ENCODE measurements around the gene METTL27. TPM values are rescaled to one million over a fixed set of nuclear protein-coding genes. Genes with fewer than 3 reads are reported as not detected.

Gene METTL27
- total and polyA plus RNA-seq, 9 of the 15 experiments (the other 6 are each of a cell fraction or from before 2014, with no cell fraction given) = 0.08 to 0.82 (median 0.33) TPM; not detected in 4

GRCh38 chr7:73851410-73852338 is 9.4 kb upstream of the METTL27 start (continued):
- TF ChIP-seq CREB3 (tag; conservative IDR thresholded peaks at IDR 0.05; ENCODE audit: low read depth) (no peak), ZNF24 (IDR thresholded peaks at IDR 0.05) (peak; percentile 18; the same call in 1 of the 2 replicates), MTA2 (IDR thresholded peaks at IDR 0.05; ENCODE audit: low read depth) (peak; percentile 51), MNT (conservative IDR thresholded peaks at IDR 0.05) (peak; percentile 92 to 94), ZNF785 (CRISPR knock-in tag; IDR thresholded peaks at IDR 0.05) (no peak), ZNF668 (CRISPR knock-in tag; IDR thresholded peaks at IDR 0.05) (no peak), GABPA (tag; conservative IDR thresholded peaks at IDR 0.05; ENCODE audit: low read depth) (no peak), ZNF311 (CRISPR knock-in tag; IDR thresholded peaks at IDR 0.05) (no peak), ZNF444 (CRISPR knock-in tag; IDR thresholded peaks at IDR 0.05) (no peak), THRAP3 (IDR thresholded peaks at IDR 0.05; ENCODE audit: borderline replicate concordance) (peak; percentile 26; the same call in 1 of the 2 replicates), ARID1B (IDR thresholded peaks at IDR 0.05) (peak; percentile 92), MAFG (tag; conservative IDR thresholded peaks at IDR 0.05) (peak; percentile 76), ZNF644 (tag; IDR thresholded peaks at IDR 0.05; ENCODE audit: low read depth) (no peak)
- TF ChIP-seq, protein P1, sequence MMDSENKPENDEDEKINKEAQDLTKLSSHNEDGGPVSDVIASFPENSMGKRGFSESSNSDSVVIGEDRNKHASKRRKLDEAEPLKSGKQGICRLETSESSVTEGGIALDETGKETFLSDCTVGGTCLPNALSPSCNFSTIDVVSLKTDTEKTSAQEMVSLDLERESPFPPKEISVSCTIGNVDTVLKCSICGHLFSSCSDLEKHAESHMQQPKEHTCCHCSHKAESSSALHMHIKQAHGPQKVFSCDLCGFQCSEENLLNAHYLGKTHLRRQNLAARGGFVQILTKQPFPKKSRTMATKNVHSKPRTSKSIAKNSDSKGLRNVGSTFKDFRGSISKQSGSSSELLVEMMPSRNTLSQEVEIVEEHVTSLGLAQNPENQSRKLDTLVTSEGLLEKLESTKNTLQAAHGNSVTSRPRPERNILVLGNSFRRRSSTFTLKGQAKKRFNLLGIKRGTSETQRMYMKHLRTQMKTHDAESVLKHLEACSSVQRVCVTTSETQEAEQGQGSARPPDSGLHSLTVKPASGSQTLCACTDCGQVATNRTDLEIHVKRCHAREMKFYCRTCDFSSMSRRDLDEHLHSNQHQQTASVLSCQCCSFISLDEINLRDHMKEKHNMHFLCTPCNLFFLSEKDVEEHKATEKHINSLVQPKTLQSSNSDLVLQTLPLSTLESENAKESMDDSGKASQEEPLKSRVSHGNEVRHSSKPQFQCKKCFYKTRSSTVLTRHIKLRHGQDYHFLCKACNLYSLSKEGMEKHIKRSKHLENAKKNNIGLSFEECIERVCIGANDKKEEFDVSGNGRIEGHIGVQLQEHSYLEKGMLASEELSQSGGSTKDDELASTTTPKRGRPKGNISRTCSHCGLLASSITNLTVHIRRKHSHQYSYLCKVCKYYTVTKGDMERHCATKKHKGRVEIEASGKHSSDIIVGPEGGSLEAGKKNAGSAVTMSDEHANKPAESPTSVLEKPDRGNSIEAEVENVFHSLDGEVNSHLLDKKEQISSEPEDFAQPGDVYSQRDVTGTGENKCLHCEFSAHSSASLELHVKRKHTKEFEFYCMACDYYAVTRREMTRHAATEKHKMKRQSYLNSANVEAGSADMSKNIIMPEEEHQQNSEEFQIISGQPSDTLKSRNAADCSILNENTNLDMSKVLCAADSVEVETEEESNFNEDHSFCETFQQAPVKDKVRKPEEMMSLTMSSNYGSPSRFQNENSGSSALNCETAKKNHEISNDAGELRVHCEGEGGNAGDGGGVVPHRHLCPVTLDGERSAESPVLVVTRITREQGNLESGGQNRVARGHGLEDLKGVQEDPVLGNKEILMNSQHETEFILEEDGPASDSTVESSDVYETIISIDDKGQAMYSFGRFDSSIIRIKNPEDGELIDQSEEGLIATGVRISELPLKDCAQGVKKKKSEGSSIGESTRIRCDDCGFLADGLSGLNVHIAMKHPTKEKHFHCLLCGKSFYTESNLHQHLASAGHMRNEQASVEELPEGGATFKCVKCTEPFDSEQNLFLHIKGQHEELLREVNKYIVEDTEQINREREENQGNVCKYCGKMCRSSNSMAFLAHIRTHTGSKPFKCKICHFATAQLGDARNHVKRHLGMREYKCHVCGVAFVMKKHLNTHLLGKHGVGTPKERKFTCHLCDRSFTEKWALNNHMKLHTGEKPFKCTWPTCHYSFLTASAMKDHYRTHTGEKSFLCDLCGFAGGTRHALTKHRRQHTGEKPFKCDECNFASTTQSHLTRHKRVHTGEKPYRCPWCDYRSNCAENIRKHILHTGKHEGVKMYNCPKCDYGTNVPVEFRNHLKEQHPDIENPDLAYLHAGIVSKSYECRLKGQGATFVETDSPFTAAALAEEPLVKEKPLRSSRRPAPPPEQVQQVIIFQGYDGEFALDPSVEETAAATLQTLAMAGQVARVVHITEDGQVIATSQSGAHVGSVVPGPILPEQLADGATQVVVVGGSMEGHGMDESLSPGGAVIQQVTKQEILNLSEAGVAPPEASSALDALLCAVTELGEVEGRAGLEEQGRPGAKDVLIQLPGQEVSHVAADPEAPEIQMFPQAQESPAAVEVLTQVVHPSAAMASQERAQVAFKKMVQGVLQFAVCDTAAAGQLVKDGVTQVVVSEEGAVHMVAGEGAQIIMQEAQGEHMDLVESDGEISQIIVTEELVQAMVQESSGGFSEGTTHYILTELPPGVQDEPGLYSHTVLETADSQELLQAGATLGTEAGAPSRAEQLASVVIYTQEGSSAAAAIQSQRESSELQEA (IDR thresholded peaks at IDR 0.05; ENCODE audit: low read depth) = no peak
- TF ChIP-seq, protein P2, sequence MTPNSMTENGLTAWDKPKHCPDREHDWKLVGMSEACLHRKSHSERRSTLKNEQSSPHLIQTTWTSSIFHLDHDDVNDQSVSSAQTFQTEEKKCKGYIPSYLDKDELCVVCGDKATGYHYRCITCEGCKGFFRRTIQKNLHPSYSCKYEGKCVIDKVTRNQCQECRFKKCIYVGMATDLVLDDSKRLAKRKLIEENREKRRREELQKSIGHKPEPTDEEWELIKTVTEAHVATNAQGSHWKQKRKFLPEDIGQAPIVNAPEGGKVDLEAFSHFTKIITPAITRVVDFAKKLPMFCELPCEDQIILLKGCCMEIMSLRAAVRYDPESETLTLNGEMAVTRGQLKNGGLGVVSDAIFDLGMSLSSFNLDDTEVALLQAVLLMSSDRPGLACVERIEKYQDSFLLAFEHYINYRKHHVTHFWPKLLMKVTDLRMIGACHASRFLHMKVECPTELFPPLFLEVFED (CRISPR knock-in tag; conservative IDR thresholded peaks at IDR 0.05) = no peak
